CD4-positive, alpha-beta T cell (primary cell): Measurements from ENCODE around the gene ZNF536. TPM values are rescaled to one million over a fixed set of nuclear protein-coding genes. Genes with fewer than 3 reads are reported as not detected.

Experiments
- ATAC-seq: fragments of 200-7000 bp; cut with Tn5 transposase; one replicate; pipeline ENCODE4 v1.10.0; 2022; ENCODE audit warnings: mild to moderate bottlenecking; ENCODE audit not compliant: poor library complexity
- CTCF ChIA-PET: fragments of 350-600 bp; sonication (Branson Sonifier 250); formaldehyde crosslinking; loops from one replicate; lab custom pipeline; 2021; ENCODE audit warnings: antibody characterized with exemption, inconsistent platforms; lab: Charles Lee
- POLR2A ChIA-PET: fragments of 350-600 bp; sonication (Branson Sonifier 250); formaldehyde crosslinking; loops from one replicate; lab custom pipeline; 2021; ENCODE audit warnings: antibody characterized with exemption, inconsistent platforms; lab: Charles Lee
- DNase-seq, 14 experiments: peaks; one replicate each; pipeline ENCODE4 v3.0.0-alpha.2; 2013 to 2020; ENCODE audit warnings: mixed read lengths in 2 of 14
- H3K27ac ChIP-seq, 2 donors: one replicate each; pipeline versions ENCODE4 v1.5.1 to v1.7.0; 2013; ENCODE audit warnings: low read length in 2 of 2, low read depth in 1 of 2, mild to moderate bottlenecking in 1 of 2
- H3K27me3 ChIP-seq, 2 experiments: 1 replicate in 1 of 2; 2 replicates in 1 of 2; pipeline versions ENCODE4 v1.6.1 to v1.7.0; 2013; ENCODE audit warnings: low read length in 2 of 2, control low read depth in 1 of 2, mild to moderate bottlenecking in 1 of 2, moderate library complexity in 1 of 2; ENCODE audit not compliant: insufficient read depth in 2 of 2, control insufficient read depth in 1 of 2
- H3K36me3 ChIP-seq: one replicate; pipeline ENCODE4 v1.6.1; 2013; ENCODE audit warnings: low read length, control low read depth; ENCODE audit not compliant: insufficient read depth
- H3K4me1 ChIP-seq: one replicate; pipeline ENCODE4 v1.6.1; 2013; ENCODE audit warnings: low read length, control low read depth; ENCODE audit not compliant: insufficient read depth
- H3K4me3 ChIP-seq: one replicate; pipeline ENCODE4 v1.5.1; 2013; ENCODE audit warnings: mild to moderate bottlenecking, low read length, moderate library complexity
- H3K9me3 ChIP-seq, 2 experiments: 1 replicate in 1 of 2; 2 replicates in 1 of 2; pipeline versions ENCODE4 v1.6.1 to v1.7.0; 2013; ENCODE audit warnings: low read length in 2 of 2, mild to moderate bottlenecking in 2 of 2, control low read depth in 1 of 2, moderate library complexity in 1 of 2; ENCODE audit not compliant: control insufficient read depth in 1 of 2, insufficient read depth in 1 of 2
- H3K27ac Mint-ChIP-seq: one replicate; pipeline ENCODE4 v1.8.0; 2020; ENCODE audit warnings: mixed read lengths
- H3K27me3 Mint-ChIP-seq: one replicate; pipeline ENCODE4 v1.8.0; 2021; ENCODE audit warnings: mixed read lengths
- H3K36me3 Mint-ChIP-seq: one replicate; pipeline ENCODE4 v1.8.0; 2021; ENCODE audit warnings: low read depth, mixed read lengths
- H3K4me1 Mint-ChIP-seq: one replicate; pipeline ENCODE4 v1.8.0; 2021; ENCODE audit warnings: low read depth, mixed read lengths
- H3K4me3 Mint-ChIP-seq: one replicate; pipeline ENCODE4 v1.8.0; 2020; ENCODE audit warnings: mild to moderate bottlenecking, mixed read lengths
- H3K9me3 Mint-ChIP-seq: one replicate; pipeline ENCODE4 v1.8.0; 2020; ENCODE audit warnings: mixed read lengths
- CTCF ChIP-seq: fragments of 200-600 bp; IDR thresholded peaks from one replicate; pipeline ENCODE4 v1.8.0; 2022; ENCODE audit warnings: antibody characterized with exemption, mild to moderate bottlenecking
- intact Hi-C, 2 experiments: fragments of 100-400 bp; cut with DNase I in 1 of 2; cut with micrococcal nuclease in 1 of 2; formaldehyde crosslinking; loops; one replicate each; pipeline versions ENCODE4 v1.15.1 to v1.9.0; 2023 to 2025; cut with DNase I, micrococcal nuclease
- total RNA-seq, 174 experiments: library from RNA in 2 of 174; stranded (reverse) in 2 of 174; gene quantifications; one replicate each; pipeline ENCODE4 v1.2.3 and lab custom pipeline; 2021 to 2026

The ZNF536 gene
- total RNA-seq, 2 experiments from 2014 or later = not detected

- Mint-ChIP-seq H3K36me3 (no peaks in the 10 kb centered on the region), H3K9me3 (no peaks in the 10 kb centered on the region), H3K27ac (no peak overlapping the region), H3K4me3 (no peak overlapping the region), H3K4me1 (no peaks in the 10 kb centered on the region), H3K27me3 (peaks cover 22% of the 10 kb centered on the region)
- H3K27ac ChIP-seq = no peak overlapping the region
- DNase-seq = no peak
- no peak for TF ChIP-seq CTCF
- POLR2A ChIA-PET = no interaction called here
- no peak overlapping the region for H3K4me3 ChIP-seq
- no peak for ATAC-seq
- intact Hi-C loops = no loop called here
- no peaks in the 10 kb centered on the region for H3K36me3 ChIP-seq
- CTCF ChIA-PET = no interaction called here
- peaks cover 0 to 3% of the 10 kb centered on the region in 2 experiments for H3K27me3 ChIP-seq
- H3K9me3 ChIP-seq = peaks cover 0 to 14% of the 10 kb centered on the region in 2 experiments
- H3K4me1 ChIP-seq = no peaks in the 10 kb centered on the region
Measured at GRCh38 chr19:30391052-30391451, 18.9 kb downstream of the ZNF536 start.

- Histone ChIP-seq H3K36me3 (no peaks in the 10 kb centered on the region), H3K27ac (no peak overlapping the region), H3K9me3 (peaks cover 0 to 14% of the 10 kb centered on the region in 2 experiments), H3K4me3 (no peak overlapping the region), H3K4me1 (no peaks in the 10 kb centered on the region), H3K27me3 (peaks cover 0 to 3% of the 10 kb centered on the region in 2 experiments)
- POLR2A ChIA-PET = no interaction called here
- Mint-ChIP-seq H3K9me3 (no peaks in the 10 kb centered on the region), H3K4me1 (no peaks in the 10 kb centered on the region), H3K36me3 (no peaks in the 10 kb centered on the region), H3K27me3 (peaks cover 19% of the 10 kb centered on the region), H3K4me3 (no peak overlapping the region), H3K27ac (no peak overlapping the region)
- CTCF ChIA-PET = no interaction called here
- no peak for TF ChIP-seq CTCF
- DNase-seq = no peak
- intact Hi-C loops = no loop called here
- no peak for ATAC-seq
Measured at GRCh38 chr19:30391554-30392551, 19.7 kb downstream of the ZNF536 start.

GRCh38 chr19:30393046-30393445 lies 20.9 kb downstream of the ZNF536 start:
- Mint-ChIP-seq H3K36me3 (no peaks in the 10 kb centered on the region), H3K4me3 (no peak overlapping the region), H3K27ac (no peak overlapping the region), H3K4me1 (no peaks in the 10 kb centered on the region), H3K27me3 (peaks cover 19% of the 10 kb centered on the region), H3K9me3 (no peaks in the 10 kb centered on the region)
- Histone ChIP-seq H3K27ac (no peak overlapping the region), H3K4me3 (no peak overlapping the region), H3K36me3 (no peaks in the 10 kb centered on the region), H3K4me1 (no peaks in the 10 kb centered on the region), H3K27me3 (peaks cover 0 to 3% of the 10 kb centered on the region in 2 experiments), H3K9me3 (peaks cover 0 to 8% of the 10 kb centered on the region in 2 experiments)
- ATAC-seq (no peak), DNase-seq (no peak)
- TF ChIP-seq CTCF = no peak
- intact Hi-C loops = no loop called here
- ChIA-PET CTCF (no interaction called here), POLR2A (interaction anchor here (0.6 kb wide), 1 partner anchor 116 kb away, joined by 3 read pairs; no protein-coding TSS in a partner anchor)
